SU-DHL-6 (cell line): Measurements from ENCODE around the gene CMTM8.

Experiments used
- EZH2phosphoT487 ChIP-seq: fragments of 200-600 bp; sonication (generic), shearing (Covaris generic); conservative IDR thresholded peaks from 2 replicates; pipeline ENCODE4 v1.6.1; 2018; ENCODE audit warnings: mild to moderate bottlenecking, antibody characterized with exemption, low read length, moderate library complexity, mixed read lengths
- TF ChIP-seq, protein P1 (sequence below): fragments of 200-600 bp; sonication (generic); IDR thresholded peaks from one replicate; pipeline ENCODE4 v1.5.1; 2017; ENCODE audit warnings: antibody characterized with exemption, mild to moderate bottlenecking, low read length, moderate library complexity; ENCODE audit not compliant: insufficient read depth, poor library complexity, severe bottlenecking

DNA sequence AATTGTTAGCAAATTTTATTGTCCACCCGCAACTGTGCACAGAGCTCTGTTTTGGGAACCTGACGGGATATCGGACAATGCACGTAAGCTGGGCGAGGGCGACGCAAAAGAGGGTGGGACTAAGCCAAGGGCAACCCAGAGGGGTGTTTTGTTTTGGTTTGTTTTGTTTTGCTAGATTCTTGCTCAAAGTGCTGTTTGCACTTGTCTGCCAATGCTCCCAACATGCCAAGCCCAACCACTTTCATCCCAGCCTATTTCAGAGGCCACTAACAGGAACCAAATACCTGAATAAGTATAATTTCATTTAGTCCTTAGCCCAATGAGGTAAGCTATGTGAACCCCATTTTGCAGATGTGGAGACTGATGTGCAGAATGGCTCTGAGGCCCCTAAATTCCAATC lies 143.4 kb downstream of the CMTM8 start:
- TF ChIP-seq EZH2phosphoT487, result no peak
- TF ChIP-seq, protein P1, sequence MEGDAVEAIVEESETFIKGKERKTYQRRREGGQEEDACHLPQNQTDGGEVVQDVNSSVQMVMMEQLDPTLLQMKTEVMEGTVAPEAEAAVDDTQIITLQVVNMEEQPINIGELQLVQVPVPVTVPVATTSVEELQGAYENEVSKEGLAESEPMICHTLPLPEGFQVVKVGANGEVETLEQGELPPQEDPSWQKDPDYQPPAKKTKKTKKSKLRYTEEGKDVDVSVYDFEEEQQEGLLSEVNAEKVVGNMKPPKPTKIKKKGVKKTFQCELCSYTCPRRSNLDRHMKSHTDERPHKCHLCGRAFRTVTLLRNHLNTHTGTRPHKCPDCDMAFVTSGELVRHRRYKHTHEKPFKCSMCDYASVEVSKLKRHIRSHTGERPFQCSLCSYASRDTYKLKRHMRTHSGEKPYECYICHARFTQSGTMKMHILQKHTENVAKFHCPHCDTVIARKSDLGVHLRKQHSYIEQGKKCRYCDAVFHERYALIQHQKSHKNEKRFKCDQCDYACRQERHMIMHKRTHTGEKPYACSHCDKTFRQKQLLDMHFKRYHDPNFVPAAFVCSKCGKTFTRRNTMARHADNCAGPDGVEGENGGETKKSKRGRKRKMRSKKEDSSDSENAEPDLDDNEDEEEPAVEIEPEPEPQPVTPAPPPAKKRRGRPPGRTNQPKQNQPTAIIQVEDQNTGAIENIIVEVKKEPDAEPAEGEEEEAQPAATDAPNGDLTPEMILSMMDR, result no peak
